GM23248 (cell line): ENCODE measurements around the gene APOL4. TPM values are rescaled to one million over a fixed set of nuclear protein-coding genes. Genes with fewer than 3 reads are reported as not detected.

ENCODE experiments used
- DNase-seq: peaks from one replicate; pipeline ENCODE4 v3.0.0-alpha.2; 2015
- H2AFZ ChIP-seq: fragments of 200-600 bp; sonication (generic); 2 replicates; pipeline ENCODE4 v1.6.1; 2016; ENCODE audit warnings: antibody characterized with exemption
- H3F3A ChIP-seq: fragments of 200-600 bp; sonication (generic); 2 replicates; pipeline ENCODE4 v1.6.1; 2016; ENCODE audit warnings: mild to moderate bottlenecking, antibody characterized with exemption, mixed run types; ENCODE audit not compliant: insufficient read depth
- H3K27ac ChIP-seq: fragments of 200-600 bp; sonication (generic); 2 replicates; pipeline ENCODE4 v1.5.1; 2016; ENCODE audit warnings: mild to moderate bottlenecking
- H3K27me3 ChIP-seq: fragments of 200-600 bp; sonication (generic); replicated peaks from 2 replicates; pipeline ENCODE4 v1.6.1; 2016; ENCODE audit warnings: mild to moderate bottlenecking; ENCODE audit not compliant: insufficient read depth
- H3K36me3 ChIP-seq: fragments of 200-600 bp; sonication (generic); 2 replicates; pipeline ENCODE4 v1.6.1; 2016; ENCODE audit warnings: low read depth, mild to moderate bottlenecking
- H3K4me1 ChIP-seq: fragments of 200-600 bp; sonication (generic); 2 replicates; pipeline ENCODE4 v1.6.1; 2016; ENCODE audit warnings: mild to moderate bottlenecking; ENCODE audit not compliant: insufficient read depth
- H3K4me2 ChIP-seq: fragments of 200-600 bp; sonication (generic); one replicate; pipeline ENCODE4 v1.6.1; 2016; ENCODE audit warnings: mild to moderate bottlenecking; ENCODE audit not compliant: unreplicated experiment
- H3K4me3 ChIP-seq: fragments of 200-600 bp; sonication (generic); 2 replicates; pipeline ENCODE4 v1.5.1; 2016; ENCODE audit warnings: mild to moderate bottlenecking
- H3K79me2 ChIP-seq: fragments of 200-600 bp; sonication (generic); 2 replicates; pipeline ENCODE4 v1.6.1; 2016; ENCODE audit warnings: mild to moderate bottlenecking; ENCODE audit not compliant: insufficient read depth
- H3K9ac ChIP-seq: fragments of 200-600 bp; sonication (generic); 2 replicates; pipeline ENCODE4 v1.6.1; 2016; ENCODE audit warnings: mild to moderate bottlenecking
- H3K9me2 ChIP-seq: fragments of 200-600 bp; sonication (generic); 2 replicates; pipeline ENCODE4 v1.6.1; 2016; ENCODE audit warnings: mixed run types, mild to moderate bottlenecking, moderate library complexity; ENCODE audit not compliant: insufficient read depth
- H3K9me3 ChIP-seq: fragments of 200-600 bp; sonication (generic); one replicate; pipeline ENCODE4 v1.6.1; 2017; ENCODE audit warnings: low read depth
- H4K20me1 ChIP-seq: fragments of 200-600 bp; sonication (generic); 2 replicates; pipeline ENCODE4 v1.6.0; 2016; ENCODE audit not compliant: insufficient read depth
- EZH2 ChIP-seq: fragments of 200-600 bp; sonication (generic); IDR thresholded peaks from 2 replicates; pipeline ENCODE4 v1.6.1; 2018; ENCODE audit warnings: antibody characterized with exemption, mild to moderate bottlenecking; ENCODE audit not compliant: insufficient read depth, poor library complexity, severe bottlenecking
- EZH2phosphoT487 ChIP-seq: fragments of 200-600 bp; sonication (generic); IDR thresholded peaks from 2 replicates; pipeline ENCODE4 v1.6.1; 2018; ENCODE audit warnings: antibody characterized with exemption, moderate library complexity, mild to moderate bottlenecking, low read depth; ENCODE audit not compliant: insufficient read depth
- WGBS, 2 experiments: methylation state at CpG; one replicate each; pipeline ENCODE4 v1.1.6; 2015 to 2017; ENCODE audit warnings: low lambda C conversion rate in 2 of 2, low coverage in 1 of 2; ENCODE audit errors: missing lambda C conversion rate in 2 of 2; 5-methylcytosine and 5-hydroxymethylcytosine counted together
- in situ Hi-C: fragments of 300-500 bp; cut with MboI; formaldehyde crosslinking; loops from 2 replicates; pipeline ENCODE4 v1.15.0; 2020
- polyA plus RNA-seq: library from polyadenylated mRNA; unstranded; fragments of >200 nt; fragmentation: Nextera tagmentation; extraction: Ambion mirVana; gene quantifications from 2 replicates; pipeline ENCODE4 v1.2.1, GENCODE V29; 2016
- total RNA-seq: library from RNA; depleted of rRNA; stranded (reverse); fragments of >200 nt; shearing (Covaris generic); gene quantifications from 2 replicates; pipeline ENCODE4 v1.2.3, GENCODE V29; 2014

The APOL4 gene
- total and polyA plus RNA-seq, 2 experiments from 2014 or later = not detected

- 5 to 6% methylated on average over 12 to 13 of the region's 13 CpGs for WGBS, 2 experiments
- Histone ChIP-seq H3K9ac (peak within 1 kb of the TSS; percentile 92), H3K4me3 (peak within 1 kb of the TSS; percentile 81), H3F3A (peaks cover 23% of the 10 kb centered on the region; the same call in 1 of the 2 replicates), H3K4me2 (peak within 1 kb of the TSS; percentile 100), H3K9me2 (no peaks in the 10 kb centered on the region), H3K27me3 (no peaks in the 10 kb centered on the region), H3K79me2 (peaks cover 45% of the 10 kb centered on the region), H4K20me1 (no peaks in the 10 kb centered on the region), H3K9me3 (no peaks in the 10 kb centered on the region), H3K36me3 (no peaks in the 10 kb centered on the region), H2AFZ (peak within 1 kb of the TSS; percentile 77), H3K27ac (peak within 1 kb of the TSS; percentile 89), H3K4me1 (peaks cover 20% of the 10 kb centered on the region)
- DNase-seq = peak; percentile 96
- in situ Hi-C loops = no loop called here
- no peak for TF ChIP-seq EZH2phosphoT487
- TF ChIP-seq EZH2 = no peak
Measured at GRCh38 chr22:36239401-36240171, 38.0 kb upstream of the APOL4 start, which contains the start of gene APOL2. TSS of gene APOL2 (minus strand) at chr22:36239527. CDS start at chr22:36233162, 6,365 bp downstream.

GRCh38 chr22:36239150-36239400 lies 37.5 kb upstream of the APOL4 start:
- Histone ChIP-seq H3K9ac (peak overlapping the region; percentile 92), H3K4me1 (peaks cover 20% of the 10 kb centered on the region), H2AFZ (peak overlapping the region; percentile 77), H3F3A (peaks cover 18% of the 10 kb centered on the region; the same call in 1 of the 2 replicates), H3K36me3 (no peaks in the 10 kb centered on the region), H3K9me3 (no peaks in the 10 kb centered on the region), H3K9me2 (no peaks in the 10 kb centered on the region), H3K27me3 (no peaks in the 10 kb centered on the region), H3K79me2 (peaks cover 50% of the 10 kb centered on the region), H3K4me2 (peak overlapping the region; percentile 100), H3K4me3 (peak overlapping the region; percentile 81), H3K27ac (peak overlapping the region; percentile 89), H4K20me1 (no peaks in the 10 kb centered on the region)
- WGBS, 2 experiments = 1 to 2% methylated on average over 4 of the region's 4 CpGs
- no peak for TF ChIP-seq EZH2phosphoT487
- TF ChIP-seq EZH2 = no peak
- in situ Hi-C loops = no loop called here
- no peak for DNase-seq

- H3K9me2 ChIP-seq = no peaks in the 10 kb centered on the region
- no peaks in the 10 kb centered on the region for H4K20me1 ChIP-seq
- no peaks in the 10 kb centered on the region for H3K36me3 ChIP-seq
- H3K9ac ChIP-seq = peak overlapping the region; percentile 92
- DNase-seq = peak; percentile 47
- H3K9me3 ChIP-seq = no peaks in the 10 kb centered on the region
- H3K4me1 ChIP-seq = peaks cover 18% of the 10 kb centered on the region
- TF ChIP-seq EZH2phosphoT487 (no peak), EZH2 (no peak)
- H3K79me2 ChIP-seq = peaks cover 54% of the 10 kb centered on the region
- 3 to 15% methylated on average over 4 to 5 of the region's 5 CpGs for WGBS, 2 experiments
- H3K27me3 ChIP-seq = no peaks in the 10 kb centered on the region
- peak overlapping the region; percentile 81 for H3K4me3 ChIP-seq
- in situ Hi-C loops = no loop called here
- peak overlapping the region; percentile 100 for H3K4me2 ChIP-seq
- H2AFZ ChIP-seq = peak overlapping the region; percentile 77
- H3K27ac ChIP-seq = peak overlapping the region; percentile 89
- peaks cover 17% of the 10 kb centered on the region; the same call in 1 of the 2 replicates for H3F3A ChIP-seq
Measured at GRCh38 chr22:36238373-36239149, 37.0 kb upstream of the APOL4 start.

GRCh38 chr22:36237462-36238372 lies 36.1 kb upstream of the APOL4 start:
- in situ Hi-C loops = no loop called here
- H3K9me2 ChIP-seq = no peaks in the 10 kb centered on the region
- no peaks in the 10 kb centered on the region for H3K27me3 ChIP-seq
- H3K9me3 ChIP-seq = no peaks in the 10 kb centered on the region
- TF ChIP-seq EZH2 (no peak), EZH2phosphoT487 (no peak)
- H3K9ac ChIP-seq = peak overlapping the region; percentile 92
- peak; percentile 52 for DNase-seq
- H3K4me1 ChIP-seq = peaks cover 18% of the 10 kb centered on the region
- no peak overlapping the region for H2AFZ ChIP-seq
- H3K79me2 ChIP-seq = peaks cover 54% of the 10 kb centered on the region
- WGBS, 2 experiments = 46 to 49% methylated on average over 12 of the region's 12 CpGs
- peak overlapping the region; percentile 100 for H3K4me2 ChIP-seq
- peak overlapping the region; percentile 81 for H3K4me3 ChIP-seq
- peaks cover 17% of the 10 kb centered on the region; the same call in 1 of the 2 replicates for H3F3A ChIP-seq
- no peaks in the 10 kb centered on the region for H4K20me1 ChIP-seq
- peak overlapping the region; percentile 89 for H3K27ac ChIP-seq
- H3K36me3 ChIP-seq = no peaks in the 10 kb centered on the region
